B cell (primary cell): ENCODE results near the gene SYNPO. TPM values are rescaled to one million over a fixed set of nuclear protein-coding genes. Genes with fewer than 3 reads are reported as not detected.

Source experiments
- ATAC-seq: fragments of 200-7000 bp; cut with Tn5 transposase; one replicate; pipeline ENCODE4 v1.10.0; 2021; ENCODE audit warnings: low read depth, mild to moderate bottlenecking, moderate number of reproducible peaks, moderate library complexity
- CTCF ChIA-PET: fragments of 350-600 bp; sonication (Branson Sonifier 250); formaldehyde crosslinking; loops from one replicate; lab custom pipeline; 2021; ENCODE audit warnings: antibody characterized with exemption, inconsistent platforms; lab: Charles Lee
- POLR2A ChIA-PET: fragments of 350-600 bp; sonication (Branson Sonifier 250); formaldehyde crosslinking; loops from one replicate; lab custom pipeline; 2021; ENCODE audit warnings: antibody characterized with exemption; lab: Charles Lee
- DNase-seq: peaks from one replicate; pipeline ENCODE4 v3.0.0; 2013
- H2AFZ ChIP-seq: 2 replicates; pipeline ENCODE4 v1.6.1; 2012; ENCODE audit warnings: mild to moderate bottlenecking, low read depth, low read length; ENCODE audit not compliant: insufficient read depth, poor library complexity, severe bottlenecking
- H3K27ac ChIP-seq, 2 donors: 1 replicate in 1 of 2; 2 replicates in 1 of 2; pipeline ENCODE4 v1.5.1; 2012 to 2013; ENCODE audit warnings: low read length in 2 of 2, mild to moderate bottlenecking in 2 of 2, moderate library complexity in 1 of 2
- H3K27me3 ChIP-seq, 4 experiments: fragments of 200-600 bp in 1 of 4; sonication (generic) in 1 of 4; replicated peaks in 1 of 4; 1 replicate in 2 of 4; 2 replicates in 2 of 4; pipeline versions ENCODE4 v1.6.1 to v1.7.0; 2013 to 2016; ENCODE audit warnings: low read length in 3 of 4, mild to moderate bottlenecking in 2 of 4, mixed read lengths in 1 of 4, moderate library complexity in 1 of 4; ENCODE audit not compliant: insufficient read depth in 4 of 4, control insufficient read depth in 3 of 4; ENCODE audit errors: control extremely low read depth in 1 of 4
- H3K36me3 ChIP-seq, 2 experiments: replicated peaks in 1 of 2; 1 replicate in 1 of 2; 2 replicates in 1 of 2; pipeline versions ENCODE4 v1.6.1 to v1.7.1; 2013; ENCODE audit warnings: low read length in 1 of 2; ENCODE audit not compliant: insufficient read depth in 2 of 2, control insufficient read depth in 1 of 2; ENCODE audit errors: control extremely low read depth in 1 of 2, extremely low read depth in 1 of 2
- H3K4me1 ChIP-seq, 2 donors: fragments of 200-600 bp in 1 of 2; sonication (generic) in 1 of 2; 1 replicate in 1 of 2; 2 replicates in 1 of 2; pipeline versions ENCODE4 v1.5.1 to v1.6.1; 2013 to 2017; ENCODE audit warnings: low read length in 2 of 2; ENCODE audit not compliant: control insufficient read depth in 2 of 2, insufficient read depth in 2 of 2
- H3K4me2 ChIP-seq: replicated peaks from 2 replicates; pipeline ENCODE3; 2012; ENCODE audit warnings: mild to moderate bottlenecking, low read depth, low read length; ENCODE audit not compliant: poor library complexity, severe bottlenecking
- H3K4me3 ChIP-seq, 5 experiments: fragments of 200-600 bp in 1 of 5; sonication (generic) in 1 of 5; 1 replicate in 3 of 5; 2 replicates in 2 of 5; pipeline versions ENCODE4 v1.5.1 to v1.7.0; 2011 to 2016; ENCODE audit warnings: low read length in 4 of 5, mild to moderate bottlenecking in 4 of 5, low read depth in 2 of 5, control low read depth in 1 of 5, moderate library complexity in 1 of 5; ENCODE audit not compliant: insufficient read depth in 1 of 5; ENCODE audit errors: control extremely low read depth in 1 of 5, extremely low read depth in 1 of 5
- H3K79me2 ChIP-seq: fragments of 200-600 bp; sonication (generic); one replicate; pipeline ENCODE4 v1.6.0; 2016; ENCODE audit warnings: low read length; ENCODE audit not compliant: control insufficient read depth, insufficient read depth
- H3K9ac ChIP-seq: fragments of 200-600 bp; sonication (generic); 2 replicates; pipeline ENCODE4 v1.6.1; 2017; ENCODE audit warnings: mild to moderate bottlenecking, low read length, moderate library complexity
- H3K9me3 ChIP-seq, 3 donors: one replicate each; pipeline versions ENCODE4 v1.6.1 to v1.7.1; 2013; ENCODE audit warnings: low read length in 2 of 3; ENCODE audit not compliant: control insufficient read depth in 2 of 3, insufficient read depth in 1 of 3; ENCODE audit errors: control extremely low read depth in 1 of 3
- H4K20me1 ChIP-seq: 2 replicates; pipeline ENCODE4 v1.6.0; 2012; ENCODE audit warnings: mild to moderate bottlenecking, low read length; ENCODE audit not compliant: insufficient read depth, control insufficient read depth, poor library complexity, severe bottlenecking
- H3K27ac Mint-ChIP-seq: one replicate; pipeline ENCODE4 v1.8.0; 2021; ENCODE audit warnings: mixed read lengths
- H3K27me3 Mint-ChIP-seq: one replicate; pipeline ENCODE4 v1.8.0; 2021; ENCODE audit warnings: mixed read lengths
- H3K4me1 Mint-ChIP-seq: one replicate; pipeline ENCODE4 v1.8.0; 2021; ENCODE audit warnings: mixed read lengths
- H3K4me3 Mint-ChIP-seq: one replicate; pipeline ENCODE4 v1.8.0; 2021; ENCODE audit warnings: mixed read lengths
- H3K9me3 Mint-ChIP-seq: one replicate; pipeline ENCODE4 v1.8.0; 2022; ENCODE audit warnings: mixed read lengths; ENCODE audit not compliant: insufficient read depth
- CTCF ChIP-seq: fragments of 200-600 bp; IDR thresholded peaks from one replicate; pipeline ENCODE4 v1.8.0; 2022; ENCODE audit warnings: antibody characterized with exemption, mild to moderate bottlenecking
- EZH2 ChIP-seq: IDR thresholded peaks from 2 replicates; pipeline ENCODE4 v1.6.1; 2012; ENCODE audit warnings: borderline replicate concordance, low read depth, mild to moderate bottlenecking, moderate library complexity, low read length; ENCODE audit not compliant: insufficient read depth, poor library complexity, severe bottlenecking
- WGBS: methylation state at CpG from one replicate; pipeline ENCODE4 v1.1.5; 2013; ENCODE audit warnings: missing lambda C conversion rate; ENCODE audit not compliant: insufficient coverage; 5-methylcytosine and 5-hydroxymethylcytosine counted together
- intact Hi-C: fragments of 100-400 bp; cut with micrococcal nuclease; formaldehyde crosslinking; loops from one replicate; pipeline ENCODE4 v1.10.0; 2022
- polyA plus RNA-seq: library from polyadenylated mRNA; depleted of rRNA; stranded (reverse); fragments of >200 nt; gene quantifications from 2 replicates; pipeline ENCODE4 v1.2.3, GENCODE V29; 2012
- total RNA-seq, 2 donors: library from RNA; stranded (reverse); fragments of 120-200 nt in 1 of 2; gene quantifications; 1 replicate in 1 of 2; 2 replicates in 1 of 2; pipeline versions ENCODE4 v1.2.3 to v1.2.4, GENCODE V29; 2013 to 2022

Gene SYNPO
- total and polyA plus RNA-seq, 2 donors (not counting 1 experiment from before 2014, with no cell fraction given): 13.2 to 16.8 TPM

- no peak overlapping the region for H3K27ac Mint-ChIP-seq
- WGBS: 79% methylated on average over 4 of the region's 4 CpGs
- CTCF ChIA-PET: interaction anchor here (1.7 kb wide), 1 partner anchor 112 kb away, joined by 4 read pairs; no protein-coding TSS in a partner anchor
Observed at GRCh38 chr5:150674341-150674821, 33.9 kb downstream of the SYNPO start.

More at GRCh38 chr5:150674341-150674821, 33.9 kb downstream of the SYNPO start:
- H4K20me1 ChIP-seq: no peaks in the 10 kb centered on the region
- H3K9ac ChIP-seq: no peak overlapping the region
- no peak for ATAC-seq
- no peak for DNase-seq
- no peak overlapping the region for H3K4me3 Mint-ChIP-seq
- H3K27ac ChIP-seq: no peak overlapping the region
- H3K4me1 ChIP-seq: peaks cover 14 to 19% of the 10 kb centered on the region in 2 donors
- POLR2A ChIA-PET: no interaction called here
- peaks cover 0 to 4% (median 0%) of the 10 kb centered on the region in 3 donors for H3K9me3 ChIP-seq
- TF ChIP-seq EZH2: no peak
- no peak for TF ChIP-seq CTCF
- H3K79me2 ChIP-seq: no peaks in the 10 kb centered on the region
- peaks cover 15% of the 10 kb centered on the region for H3K4me1 Mint-ChIP-seq
- H3K36me3 ChIP-seq: peaks cover 0 to 4% of the 10 kb centered on the region in 2 experiments
- no peaks in the 10 kb centered on the region for H3K9me3 Mint-ChIP-seq
- peaks cover 0 to 35% (median 19%) of the 10 kb centered on the region in 4 experiments for H3K27me3 ChIP-seq
- no peak overlapping the region for H3K4me2 ChIP-seq
- intact Hi-C loops: no loop called here
- H3K4me3 ChIP-seq: no peak overlapping the region
- H3K27me3 Mint-ChIP-seq: peaks cover 24% of the 10 kb centered on the region
- no peak overlapping the region for H2AFZ ChIP-seq
